GM12878 (cell line): ENCODE results near the gene CNTN4. TPM values are rescaled to one million over a fixed set of nuclear protein-coding genes. Genes with fewer than 3 reads are reported as not detected.

Source experiments
- ATAC-seq: fragments of 200-7000 bp; cut with Tn5 transposase; 3 replicates; pipeline ENCODE4 v1.9.1; 2020; ENCODE audit warnings: mild to moderate bottlenecking, moderate library complexity
- BruUV-seq: library from RNA; stranded (reverse); fragments of 400-500 nt; replicated peaks from 2 replicates; lab custom pipeline; 2021; lab: Mats Ljungman, UMichigan
- CTCF ChIA-PET: fragments of 300-600 bp; sonication (Branson Sonifier 250); formaldehyde crosslinking; extraction: SDS; loops from one replicate; lab custom pipeline; 2021; ENCODE audit warnings: inconsistent platforms; lab: Yijun Ruan, JAX
- POLR2A ChIA-PET: fragments of 350-600 bp; formaldehyde crosslinking; extraction: SDS; loops from one replicate; lab custom pipeline; 2021; ENCODE audit warnings: inconsistent platforms; lab: Charles Lee
- RAD21 ChIA-PET: fragments of 300-600 bp; sonication (Branson Sonifier 250); formaldehyde crosslinking; loops from one replicate; lab custom pipeline; 2023; ENCODE audit warnings: antibody characterized with exemption; ENCODE audit not compliant: unreplicated experiment; lab: Charles Lee
- SMC1A ChIA-PET: fragments of 300-600 bp; sonication (Branson Sonifier 250); formaldehyde crosslinking; loops from one replicate; lab custom pipeline; 2023; ENCODE audit not compliant: unreplicated experiment, uncharacterized antibody; lab: Charles Lee
- DNase-seq: peaks from one replicate; pipeline ENCODE4 v3.0.0-alpha.2; 2011; ENCODE audit warnings: low read depth, low spot score
- FAIRE-seq: peaks from 3 replicates; lab custom pipeline; 2011; peaks lifted over from hg19 to GRCh38; lab: Jason Lieb, UNC
- H2AFZ ChIP-seq: 2 replicates; pipeline ENCODE4 v1.6.0; 2011; ENCODE audit warnings: low read depth, low read length, control low read depth; ENCODE audit not compliant: control insufficient read depth
- H3K27ac ChIP-seq: 2 replicates; pipeline ENCODE4 v1.5.1; 2011; ENCODE audit warnings: control low read depth; ENCODE audit not compliant: control insufficient read depth, insufficient read depth
- H3K27me3 ChIP-seq, 2 experiments: replicated peaks in 1 of 2; 2 replicates each; pipeline versions ENCODE4 v1.6.0 to v1.6.1; 2011; ENCODE audit warnings: low read length in 1 of 2; ENCODE audit not compliant: control insufficient read depth in 2 of 2, insufficient read depth in 2 of 2
- H3K36me3 ChIP-seq, 2 experiments: 2 replicates each; pipeline ENCODE4 v1.5.1; 2011; ENCODE audit warnings: low read length in 1 of 2; ENCODE audit not compliant: control insufficient read depth in 2 of 2, insufficient read depth in 2 of 2
- H3K4me1 ChIP-seq: 2 replicates; pipeline ENCODE4 v1.6.1; 2011; ENCODE audit warnings: mild to moderate bottlenecking, low read length, moderate library complexity, mixed read lengths; ENCODE audit not compliant: control insufficient read depth, insufficient read depth
- H3K4me2 ChIP-seq: 2 replicates; pipeline ENCODE4 v1.6.0; 2011; ENCODE audit warnings: control low read depth; ENCODE audit not compliant: control insufficient read depth, insufficient read depth
- H3K4me3 ChIP-seq: fragments of 200-600 bp; sonication (generic); 2 replicates; pipeline ENCODE4 v1.5.1; 2016
- H3K79me2 ChIP-seq: 2 replicates; pipeline ENCODE4 v1.6.0; 2011; ENCODE audit warnings: low read length; ENCODE audit not compliant: control insufficient read depth, insufficient read depth
- H3K9ac ChIP-seq: 2 replicates; pipeline ENCODE4 v1.8.0; 2011; ENCODE audit warnings: low read length, control low read depth, mixed read lengths; ENCODE audit not compliant: control insufficient read depth, insufficient read depth
- H3K9me3 ChIP-seq: replicated peaks from 3 replicates; pipeline ENCODE4 v1.5.1; 2011; ENCODE audit warnings: mild to moderate bottlenecking, low read length; ENCODE audit not compliant: control insufficient read depth, insufficient read depth
- H4K20me1 ChIP-seq: 2 replicates; pipeline ENCODE4 v1.6.0; 2011; ENCODE audit not compliant: control insufficient read depth, insufficient read depth
- BCL11A ChIP-seq: IDR thresholded peaks from 2 replicates; pipeline ENCODE4 v1.6.1; 2011; ENCODE audit warnings: low read depth, low read length
- GATAD2B ChIP-seq: fragments of 450-650 bp; conservative IDR thresholded peaks from 2 replicates; pipeline ENCODE4 v1.6.1; 2017; ENCODE audit warnings: low read depth, mild to moderate bottlenecking, moderate library complexity
- MEF2A ChIP-seq: IDR thresholded peaks from 2 replicates; pipeline ENCODE4 v1.6.1; 2011; ENCODE audit warnings: low read depth, mild to moderate bottlenecking, low read length, moderate library complexity; ENCODE audit not compliant: insufficient read depth
- MTA2 ChIP-seq: fragments of 450-650 bp; IDR thresholded peaks from 2 replicates; pipeline ENCODE4 v1.6.1; 2016; ENCODE audit warnings: low read depth, mild to moderate bottlenecking, moderate library complexity
- MXI1 ChIP-seq: fragments of 150-350 bp; IDR thresholded peaks from 2 replicates; pipeline ENCODE4 v1.6.1; 2011; ENCODE audit warnings: low read depth, mild to moderate bottlenecking, inconsistent platforms, low read length, improper control_type of control experiment
- PML ChIP-seq: IDR thresholded peaks from 2 replicates; pipeline ENCODE4 v1.6.1; 2012; ENCODE audit warnings: low read length, inconsistent platforms
- POLR2AphosphoS2 ChIP-seq: IDR thresholded peaks from 2 replicates; pipeline ENCODE4 v1.6.1; 2011; ENCODE audit warnings: low read depth, mild to moderate bottlenecking, low read length, improper control_type of control experiment, moderate library complexity
- POU2F2 ChIP-seq: IDR thresholded peaks from 3 replicates; pipeline ENCODE4 v1.6.1; 2011; ENCODE audit warnings: low read depth, mild to moderate bottlenecking, low read length, borderline replicate concordance
- SIN3A ChIP-seq: IDR thresholded peaks from 2 replicates; pipeline ENCODE4 v1.6.1; 2012; ENCODE audit warnings: low read depth, low read length, improper control_type of control experiment
- TAF1 ChIP-seq: IDR thresholded peaks from 2 replicates; pipeline ENCODE4 v1.6.1; 2011; ENCODE audit warnings: mild to moderate bottlenecking, low read depth, low read length, borderline replicate concordance
- TARDBP ChIP-seq: IDR thresholded peaks from 2 replicates; pipeline ENCODE4 v1.6.1; 2016; ENCODE audit warnings: borderline replicate concordance
- ZNF207 ChIP-seq: fragments of 450-650 bp; IDR thresholded peaks from 2 replicates; pipeline ENCODE4 v1.6.1; 2014; ENCODE audit warnings: antibody characterized with exemption, mild to moderate bottlenecking, borderline replicate concordance
- WGBS: methylation state at CpG from one replicate; pipeline ENCODE4 v1.1.6; 2016; ENCODE audit warnings: low lambda C conversion rate; ENCODE audit not compliant: insufficient replicate concordance, insufficient coverage; ENCODE audit errors: missing lambda C conversion rate; 5-methylcytosine and 5-hydroxymethylcytosine counted together
- in situ Hi-C: fragments of 300-500 bp; cut with MboI; formaldehyde crosslinking; loops from 9 replicates; pipeline ENCODE4 v1.14.3; 2018; ENCODE audit warnings: mixed read lengths
- intact Hi-C: fragments of 100-400 bp; cut with micrococcal nuclease; formaldehyde crosslinking; loops from one replicate; pipeline ENCODE4 v1.14.2; 2022; ENCODE audit not compliant: unreplicated experiment
- polyA plus RNA-seq, 11 experiments: library from polyadenylated mRNA; depleted of rRNA in 4 of 11; unstranded in 6 of 11; stranded (reverse) in 5 of 11; fragments of >200 nt; fragmentation: Nextera tagmentation in 4 of 11; fragmentation: Illumina TruSeq in 1 of 11; extraction: Ambion mirVana in 4 of 11; extraction: Trizol in 1 of 11; gene quantifications; 1 replicate in 1 of 11; 2 replicates in 10 of 11; pipeline versions ENCODE4 v1.2.1 to v1.2.3, GENCODE V29; 2011 to 2016; ENCODE audit warnings: inconsistent platforms in 2 of 11, missing spikeins in 2 of 11, low read depth in 1 of 11
- total RNA-seq, 4 experiments: library from RNA; depleted of rRNA in 3 of 4; stranded (reverse); fragments of >200 nt in 3 of 4; fragmentation: Illumina TruSeq in 1 of 4; extraction: Trizol in 1 of 4; gene quantifications; 2 replicates each; pipeline versions ENCODE4 v1.2.1 to v1.2.3, GENCODE V29; 2013 to 2021
- TF ChIP-seq, protein P1 (sequence below): fragments of 450-650 bp; IDR thresholded peaks from 2 replicates; pipeline ENCODE4 v1.6.1; 2016; ENCODE audit warnings: mild to moderate bottlenecking

CNTN4 gene
- total and polyA plus RNA-seq, 10 of the 15 experiments (the other 5 are each of a cell fraction or from before 2014, with no cell fraction given) = 0.05 to 0.43 (median 0.15) TPM; not detected in 1

DNA sequence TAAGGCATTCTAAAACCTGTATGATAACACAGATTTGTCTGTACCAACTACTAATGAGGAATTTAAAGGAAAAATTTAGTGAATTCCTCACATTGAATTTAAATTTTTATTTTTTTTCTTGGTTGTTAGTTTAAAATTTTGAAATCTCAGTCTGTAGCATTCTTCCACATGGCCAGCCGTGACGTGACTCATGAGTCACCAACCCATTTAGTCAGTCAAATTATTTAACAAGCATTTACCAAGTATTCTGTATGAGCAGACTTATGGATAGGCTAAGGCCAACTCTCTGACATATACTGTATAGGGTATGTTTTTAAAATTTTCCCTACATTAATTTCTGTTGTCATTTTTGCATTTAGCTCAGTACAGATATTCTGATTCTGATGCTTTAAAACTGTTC lies 112.9 kb downstream of the CNTN4 start:
- ChIA-PET CTCF (no interaction called here), POLR2A (no interaction called here), RAD21 (no interaction called here), SMC1A (no interaction called here)
- H4K20me1 ChIP-seq = no peaks in the 10 kb centered on the region
- H3K27ac ChIP-seq = no peak overlapping the region
- H3K4me3 ChIP-seq = no peak overlapping the region
- no peaks in the 10 kb centered on the region for H3K27me3 ChIP-seq
- DNase-seq = no peak
- no peaks in the 10 kb centered on the region for H3K9me3 ChIP-seq
- no peaks in the 10 kb centered on the region for H3K36me3 ChIP-seq
- H3K9ac ChIP-seq = no peak overlapping the region
- no peak for FAIRE-seq
- no peak overlapping the region for H3K4me2 ChIP-seq
- TF ChIP-seq SIN3A = no peak
- no peak for TF ChIP-seq MXI1
- no peak for TF ChIP-seq TARDBP
- TF ChIP-seq MEF2A = no peak
- no peak for TF ChIP-seq TAF1
- TF ChIP-seq POLR2AphosphoS2 = no peak
- TF ChIP-seq, protein P1, sequence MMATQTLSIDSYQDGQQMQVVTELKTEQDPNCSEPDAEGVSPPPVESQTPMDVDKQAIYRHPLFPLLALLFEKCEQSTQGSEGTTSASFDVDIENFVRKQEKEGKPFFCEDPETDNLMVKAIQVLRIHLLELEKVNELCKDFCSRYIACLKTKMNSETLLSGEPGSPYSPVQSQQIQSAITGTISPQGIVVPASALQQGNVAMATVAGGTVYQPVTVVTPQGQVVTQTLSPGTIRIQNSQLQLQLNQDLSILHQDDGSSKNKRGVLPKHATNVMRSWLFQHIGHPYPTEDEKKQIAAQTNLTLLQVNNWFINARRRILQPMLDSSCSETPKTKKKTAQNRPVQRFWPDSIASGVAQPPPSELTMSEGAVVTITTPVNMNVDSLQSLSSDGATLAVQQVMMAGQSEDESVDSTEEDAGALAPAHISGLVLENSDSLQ = no peak
- no peak for TF ChIP-seq MTA2
- TF ChIP-seq GATAD2B = no peak
- no peak for TF ChIP-seq BCL11A
- no peak for TF ChIP-seq POU2F2
- TF ChIP-seq PML = no peak
- no peak for TF ChIP-seq ZNF207
- 0% methylated on average over 2 of the region's 2 CpGs for WGBS
- H2AFZ ChIP-seq = no peak overlapping the region
- BruUV-seq = no TSS peak
- no peaks in the 10 kb centered on the region for H3K79me2 ChIP-seq
- ATAC-seq = no peak
- H3K4me1 ChIP-seq = no peaks in the 10 kb centered on the region
- in situ Hi-C loops = no loop called here
- intact Hi-C loops = no loop called here
